Measurements from ENCODE around the gene SSBP2.

GRCh38 chr5:81719743-81720345 is 31.1 kb downstream of the SSBP2 start:
- no peak for TF ChIP-seq CTCF (IDR thresholded peaks at IDR 0.05 in 2 of 3, conservative IDR thresholded peaks at IDR 0.05 in 1 of 3; ENCODE audit: borderline replicate concordance in 1 of 3, insufficient read depth in 1 of 3, low read depth in 2 of 3, low read length in 2 of 3)
- TF ChIP-seq POLR2A (IDR thresholded peaks at IDR 0.05; ENCODE audit: borderline replicate concordance, extremely low read depth, insufficient read depth, insufficient read length): no peak
- TF ChIP-seq ELF1 (IDR thresholded peaks at IDR 0.05; ENCODE audit: borderline replicate concordance, low read depth): no peak
- TF ChIP-seq YY1 (IDR thresholded peaks at IDR 0.05; ENCODE audit: extremely low read depth, insufficient replicate concordance, low read depth, low read length): no peak
- TF ChIP-seq EZH2phosphoT487 (IDR thresholded peaks at IDR 0.05; ENCODE audit: borderline replicate concordance): no peak
- TF ChIP-seq ZNF274 (IDR thresholded peaks at IDR 0.05; ENCODE audit: low read depth, low read length): no peak
- no peak for TF ChIP-seq EZH2 (IDR thresholded peaks at IDR 0.05)
- TF ChIP-seq POLR2AphosphoS5 (IDR thresholded peaks at IDR 0.05; ENCODE audit: low read depth, low read length): no peak
- no peak for TF ChIP-seq JUND (IDR thresholded peaks at IDR 0.05)

Measured in HCT116 (cell line).